GM21529 (cell line): ENCODE results near the gene DNAJC3.
"Not testable (repeated sequence)": the region's sequence is repeated elsewhere in the genome, so short reads cannot be mapped to it uniquely, and the experiment has no call there.

Source experiments
- ATAC-seq: cut with Tn5 transposase; IDR thresholded peaks from one replicate; pipeline ENCODE4 v1.9.1; 2021; ENCODE audit not compliant: unreplicated experiment

Gene DNAJC3

GRCh38 chr13:95712846-95713245 lies 35.9 kb downstream of the DNAJC3 start:
- not testable (repeated sequence) for ATAC-seq

DNA sequence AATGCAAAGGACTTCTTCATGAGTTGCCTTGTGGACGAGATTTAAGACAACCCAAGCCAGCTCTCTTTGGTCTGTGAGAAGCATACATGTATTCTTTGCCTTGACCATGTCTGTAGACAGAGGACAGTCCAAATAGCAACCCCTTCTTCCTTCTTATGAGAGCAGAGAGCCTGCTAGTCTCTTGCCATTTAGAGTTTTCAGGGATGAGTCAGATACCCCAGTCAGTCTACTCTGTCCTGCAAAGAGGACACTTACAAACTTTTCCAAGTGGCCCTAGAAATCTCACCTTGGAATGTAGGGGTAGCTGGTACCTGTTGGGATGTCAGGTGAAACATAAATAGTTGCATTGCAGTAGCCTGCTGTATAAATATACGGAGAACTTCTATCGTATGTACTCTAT lies 36.7 kb downstream of the DNAJC3 start:
- ATAC-seq = no peak

DNA sequence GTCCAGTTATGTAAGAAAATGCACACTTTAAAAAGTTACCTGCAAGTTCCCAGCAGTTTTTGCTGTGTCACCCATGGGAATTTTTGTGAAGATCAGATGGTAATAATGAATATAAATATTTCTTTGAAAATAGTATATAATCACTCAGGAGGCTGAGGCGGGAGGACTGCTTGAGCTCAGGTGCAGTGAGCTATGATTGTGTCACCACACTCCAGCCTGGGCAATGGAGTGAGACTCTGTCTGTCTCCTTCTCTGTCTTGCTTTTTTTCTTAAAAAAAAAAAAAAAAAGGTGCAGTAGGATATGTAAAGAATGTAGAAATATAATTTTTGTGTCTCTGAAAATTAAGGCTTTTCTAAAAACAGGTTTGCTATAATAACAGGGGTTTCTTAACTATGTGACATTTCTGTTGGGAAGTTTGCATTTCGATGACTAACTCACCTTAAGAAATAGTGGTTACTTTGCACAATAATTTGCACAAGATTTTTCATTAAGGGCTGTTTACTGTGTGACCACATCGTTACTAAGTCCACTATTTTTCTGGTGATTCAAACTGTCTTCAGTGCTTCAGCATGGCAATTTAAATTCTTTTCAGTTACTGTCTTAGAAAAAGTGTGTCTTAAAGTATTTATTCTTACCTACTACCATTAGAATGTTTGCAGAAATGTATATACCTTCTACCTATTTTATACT lies 37.3 kb downstream of the DNAJC3 start:
- ATAC-seq = no peak

DNA sequence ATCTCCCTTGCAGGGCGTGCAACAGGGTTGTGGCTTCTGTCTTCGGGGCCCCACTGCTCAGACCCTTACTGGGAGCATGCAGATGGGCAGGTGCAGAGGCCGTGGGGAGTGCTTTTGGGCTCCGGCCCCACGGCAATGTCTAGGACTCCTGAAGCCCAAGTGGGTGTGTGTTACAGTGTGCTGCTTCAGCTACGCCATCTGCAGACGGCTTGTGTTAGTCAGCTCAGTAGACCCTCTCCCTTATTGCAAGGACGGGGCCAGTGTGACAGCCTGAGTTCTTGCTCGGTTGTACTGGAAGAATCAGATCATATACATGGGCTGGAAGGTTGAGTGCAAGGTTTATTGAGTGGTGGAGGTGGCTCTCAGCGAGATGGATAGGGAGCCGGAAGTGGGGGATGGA lies 39.3 kb downstream of the DNAJC3 start:
- no peak for ATAC-seq

DNA sequence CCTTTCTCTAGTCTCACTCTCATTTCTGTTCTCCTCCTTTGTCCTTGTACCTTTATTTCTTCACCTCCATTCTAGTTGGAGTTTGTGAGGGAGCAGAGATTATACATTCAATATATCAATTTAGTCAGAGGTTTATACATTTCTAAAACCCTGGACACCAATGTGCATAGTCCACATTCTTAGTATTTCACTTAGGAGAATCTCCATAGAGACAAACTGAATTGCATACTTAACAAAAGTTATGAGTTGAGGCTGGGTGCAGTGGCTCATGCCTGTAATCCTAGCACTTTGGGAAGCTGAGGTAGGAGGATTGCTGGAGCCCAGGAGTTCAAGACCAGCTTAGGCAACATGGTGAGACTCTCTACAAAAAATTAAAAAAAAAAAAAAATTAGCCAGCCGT lies 45.3 kb downstream of the DNAJC3 start:
- ATAC-seq = no peak

DNA sequence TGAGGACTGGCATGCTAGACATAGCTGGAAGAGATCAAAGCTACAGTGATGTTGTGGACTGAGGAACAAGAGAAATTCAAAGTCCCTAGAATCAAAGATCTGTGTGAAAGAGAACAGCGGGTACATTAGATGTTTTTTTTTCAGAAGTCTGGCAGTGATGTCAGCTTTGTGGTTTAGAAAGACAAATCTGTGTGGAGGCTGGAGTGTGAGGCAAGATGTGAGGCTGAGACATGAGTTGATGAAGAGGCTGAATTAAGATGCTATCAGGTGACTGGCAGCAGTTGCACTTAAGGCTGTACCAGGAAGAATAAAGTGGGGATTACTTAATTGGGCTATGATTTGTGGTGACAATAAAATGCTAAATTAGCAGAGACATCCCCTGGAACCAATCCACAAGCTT lies 46.5 kb downstream of the DNAJC3 start:
- no peak for ATAC-seq

- ATAC-seq = no peak
These were observed 47.3 kb downstream of the DNAJC3 start for GRCh38 chr13:95724252-95724651.

DNA sequence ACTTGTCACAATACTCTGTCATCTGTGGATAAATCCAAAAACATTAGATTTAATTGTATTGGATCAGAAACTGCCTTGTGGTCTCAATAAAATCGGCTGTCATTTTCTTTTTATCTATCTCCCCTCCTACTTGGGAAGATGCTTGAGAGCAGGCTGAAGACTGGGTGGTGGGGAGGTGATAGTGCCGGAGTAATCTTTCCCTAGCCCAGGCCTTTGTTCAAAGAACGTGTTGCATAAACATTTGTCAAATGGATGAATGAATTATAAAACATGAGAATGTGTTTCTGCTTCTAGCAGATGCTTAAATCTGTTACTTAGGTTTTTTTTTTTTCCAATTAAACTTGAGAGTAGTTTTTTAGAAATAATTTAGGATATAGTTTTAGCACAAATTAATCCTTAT lies 49.9 kb downstream of the DNAJC3 start:
- no peak for ATAC-seq

- no peak for ATAC-seq
These were observed 52.0 kb downstream of the DNAJC3 start for GRCh38 chr13:95728957-95729356.

DNA sequence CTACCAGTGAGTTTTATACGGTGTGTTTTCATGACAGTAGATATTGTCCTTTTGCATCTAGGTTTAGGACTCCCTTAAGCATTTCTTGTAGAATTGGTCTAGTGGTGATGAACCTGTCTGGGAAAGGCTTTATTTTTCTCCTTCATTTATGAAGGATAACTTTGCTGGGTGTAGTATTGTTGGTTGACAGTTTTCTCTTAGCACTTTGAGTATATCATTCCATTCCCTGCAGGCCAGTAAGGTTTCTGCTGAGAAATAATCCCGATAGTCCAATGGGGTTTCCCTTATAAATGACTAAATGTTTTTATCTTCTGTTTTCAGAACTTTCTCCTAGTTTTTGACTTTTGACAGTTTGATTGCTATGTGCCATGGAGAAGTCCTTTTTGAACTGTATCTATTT lies 57.2 kb downstream of the DNAJC3 start:
- no peak for ATAC-seq

GRCh38 chr13:95740071-95740978 lies 63.4 kb downstream of the DNAJC3 start:
- not testable (repeated sequence) for ATAC-seq

GRCh38 chr13:95740979-95741320 lies 64.0 kb downstream of the DNAJC3 start:
- ATAC-seq = no peak

DNA sequence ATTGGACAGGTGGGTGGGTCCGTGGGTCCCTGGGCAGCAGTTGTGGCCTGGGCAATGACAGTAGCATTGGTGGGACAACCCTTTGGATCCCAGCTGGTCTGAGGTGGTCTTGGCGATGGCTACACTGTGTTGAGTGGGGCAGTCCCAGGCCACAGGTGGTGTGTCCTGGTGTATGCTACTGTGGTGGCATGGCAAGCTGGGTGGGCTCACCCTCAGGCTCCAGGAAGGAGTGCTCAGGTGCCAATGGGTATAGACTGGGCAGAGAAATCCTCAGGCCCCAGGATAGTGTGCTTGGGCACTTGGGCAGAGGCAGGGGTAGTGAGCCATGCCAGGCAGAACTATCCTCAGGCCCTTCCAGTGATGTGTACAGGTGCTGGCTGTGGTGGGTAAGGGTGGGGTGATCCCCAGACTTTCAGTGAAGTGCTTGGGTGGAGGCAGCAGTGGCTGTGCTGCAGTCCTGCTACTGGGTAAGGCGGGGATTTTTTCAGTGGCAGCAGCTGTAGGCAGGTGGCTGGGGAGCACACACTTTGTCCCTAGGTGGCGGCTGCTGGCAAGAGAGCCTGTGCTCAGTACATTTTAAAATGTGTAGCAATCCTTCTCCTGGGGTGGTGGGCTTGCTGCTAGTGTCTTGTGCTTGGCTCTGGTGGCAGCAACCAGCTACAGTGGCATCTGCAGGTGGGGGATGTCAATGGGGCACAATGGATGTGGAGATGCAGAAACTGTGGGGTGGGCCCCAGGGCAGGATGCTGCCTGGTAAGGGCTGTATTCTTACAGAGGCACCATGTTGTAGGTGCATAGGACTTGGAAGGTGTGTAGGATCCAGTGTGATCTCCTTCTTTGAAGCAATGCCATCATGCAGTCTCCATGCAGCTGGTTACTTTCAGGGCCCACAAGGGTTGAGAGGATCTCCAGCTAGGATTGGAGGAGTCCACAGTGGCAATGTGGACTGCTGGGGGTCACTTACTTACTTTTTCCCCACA lies 64.9 kb downstream of the DNAJC3 start:
- no peak for ATAC-seq

- ATAC-seq = no peak
These were observed 66.3 kb downstream of the DNAJC3 start for GRCh38 chr13:95743192-95743591.

DNA sequence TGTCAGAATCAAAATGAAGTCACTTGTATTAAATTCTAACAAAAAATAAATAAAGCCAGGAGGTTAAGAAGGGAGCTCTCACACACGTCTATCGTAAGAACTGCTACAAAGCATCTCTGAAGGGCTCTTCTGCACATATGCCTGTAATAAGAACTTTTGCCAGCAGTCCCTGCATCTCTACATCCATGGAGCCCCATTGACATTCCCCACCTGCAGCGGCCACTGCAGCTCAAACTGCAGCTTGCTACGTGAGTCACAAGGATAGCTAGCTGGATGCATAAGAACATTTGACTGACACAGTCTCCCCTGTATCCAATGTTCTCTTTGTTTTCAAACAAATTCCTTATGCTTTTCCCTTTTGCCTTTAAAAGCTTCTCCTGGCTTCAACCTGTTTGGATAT lies 68.3 kb downstream of the DNAJC3 start:
- no peak for ATAC-seq

GRCh38 chr13:95745752-95746151 lies 68.8 kb downstream of the DNAJC3 start:
- no peak for ATAC-seq

DNA sequence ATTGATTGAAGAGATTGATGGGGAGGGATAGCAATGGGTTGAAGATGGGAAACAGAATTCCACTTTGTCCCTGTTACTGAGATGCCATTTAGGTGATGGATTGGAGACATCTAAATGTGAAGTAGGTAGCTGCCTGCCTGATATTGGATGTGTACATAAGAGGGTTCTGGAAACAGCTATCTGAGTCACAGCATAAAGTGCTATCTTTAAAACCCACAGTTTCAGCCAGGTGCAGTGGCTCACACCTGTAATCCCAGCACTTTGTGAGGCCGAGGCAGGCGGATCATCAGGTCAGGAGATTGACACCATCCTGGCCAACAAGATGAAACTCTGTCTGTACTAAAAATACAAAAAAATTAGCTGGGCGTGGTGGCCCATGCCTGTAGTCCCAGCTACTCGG lies 72.6 kb downstream of the DNAJC3 start:
- ATAC-seq = no peak

GRCh38 chr13:95752677-95753076 lies 75.7 kb downstream of the DNAJC3 start:
- no peak for ATAC-seq

GRCh38 chr13:95754069-95754468 lies 77.1 kb downstream of the DNAJC3 start:
- no peak for ATAC-seq

GRCh38 chr13:95756072-95756471 lies 79.1 kb downstream of the DNAJC3 start:
- ATAC-seq = no peak

DNA sequence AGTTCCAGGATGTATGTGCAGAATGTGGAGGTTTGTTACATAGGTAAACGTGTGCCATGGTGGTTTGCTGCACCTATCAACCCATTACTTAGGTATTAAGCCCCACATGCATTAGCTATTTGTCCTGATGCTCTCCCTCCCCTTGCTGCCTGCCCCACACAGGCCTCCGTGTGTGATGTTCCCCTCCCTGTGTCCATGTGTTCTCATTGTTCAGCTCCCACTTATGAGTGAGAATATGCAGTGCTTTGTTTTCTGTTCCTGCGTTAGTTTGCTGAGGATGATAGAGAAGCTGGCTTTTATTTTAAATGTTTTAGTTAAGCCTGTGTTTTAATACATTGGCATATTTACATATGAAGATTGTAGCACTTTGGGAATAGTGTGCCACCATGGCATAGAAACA lies 85.7 kb downstream of the DNAJC3 start:
- not testable (repeated sequence) for ATAC-seq
